Caco-2 (cell line): Measurements from ENCODE around the gene ABCA3. TPM values are rescaled to one million over a fixed set of nuclear protein-coding genes. Genes with fewer than 3 reads are reported as not detected.

Experiments
- Bru-seq: library from RNA; stranded (reverse); fragments of 400-500 nt; gene quantifications from one replicate; lab custom pipeline; 2021; lab: Mats Ljungman, UMichigan
- BruChase-seq, 2 experiments: library from RNA; stranded (reverse); fragments of 400-500 nt; gene quantifications; one replicate each; lab custom pipeline; 2021; lab: Mats Ljungman, UMichigan
- BruUV-seq: library from RNA; stranded (reverse); fragments of 400-500 nt; replicated peaks from 2 replicates; lab custom pipeline; 2021; lab: Mats Ljungman, UMichigan
- CTCF ChIA-PET: fragments of 300-600 bp; sonication (Branson Sonifier 250); formaldehyde crosslinking; loops from one replicate; lab custom pipeline; 2022; ENCODE audit warnings: antibody characterized with exemption; lab: Charles Lee
- POLR2A ChIA-PET: fragments of 300-600 bp; sonication (Branson Sonifier 250); formaldehyde crosslinking; loops from one replicate; lab custom pipeline; 2022; ENCODE audit warnings: antibody characterized with exemption; lab: Charles Lee
- DNase-seq, 2 experiments: peaks; one replicate each; pipeline versions ENCODE4 v3.0.0 to v3.0.0-alpha.2; 2020 to 2022
- H3K27me3 ChIP-seq: replicated peaks from 2 replicates; pipeline ENCODE4 v1.6.0; 2011; ENCODE audit warnings: low read length; ENCODE audit not compliant: control insufficient read depth, insufficient read depth
- H3K36me3 ChIP-seq: 2 replicates; pipeline ENCODE4 v1.5.1; 2011; ENCODE audit warnings: low read length; ENCODE audit not compliant: control insufficient read depth, insufficient read depth
- H3K4me1 ChIP-seq: fragments of 250-450 bp; sonication (Bioruptor Pico); 2 replicates; pipeline ENCODE4 v1.5.1; 2020; ENCODE audit warnings: mild to moderate bottlenecking
- H3K4me3 ChIP-seq: 2 replicates; pipeline ENCODE4 v1.5.1; 2011; ENCODE audit warnings: low read depth, mild to moderate bottlenecking, control low read depth, low read length
- H3K9me3 ChIP-seq: fragments of 250-450 bp; sonication (Bioruptor Pico); 2 replicates; pipeline ENCODE4 v1.5.1; 2020; ENCODE audit warnings: mild to moderate bottlenecking, moderate library complexity
- H3K27ac Mint-ChIP-seq: one replicate; pipeline ENCODE4 v1.8.0; 2022; ENCODE audit warnings: mixed read lengths; ENCODE audit not compliant: unreplicated experiment
- H3K27me3 Mint-ChIP-seq: one replicate; pipeline ENCODE4 v1.8.0; 2022; ENCODE audit warnings: mixed read lengths; ENCODE audit not compliant: insufficient read depth, unreplicated experiment
- H3K36me3 Mint-ChIP-seq: one replicate; pipeline ENCODE4 v1.8.0; 2022; ENCODE audit warnings: mild to moderate bottlenecking, mixed read lengths; ENCODE audit not compliant: insufficient read depth, unreplicated experiment
- H3K4me1 Mint-ChIP-seq: one replicate; pipeline ENCODE4 v1.8.0; 2022; ENCODE audit warnings: low read depth, mixed read lengths; ENCODE audit not compliant: unreplicated experiment
- H3K4me3 Mint-ChIP-seq: one replicate; pipeline ENCODE4 v1.8.0; 2022; ENCODE audit warnings: mild to moderate bottlenecking, moderate library complexity, mixed read lengths; ENCODE audit not compliant: unreplicated experiment
- H3K9me3 Mint-ChIP-seq: one replicate; pipeline ENCODE4 v1.8.0; 2022; ENCODE audit warnings: mixed read lengths; ENCODE audit not compliant: unreplicated experiment
- CTCF ChIP-seq, 2 experiments: fragments of 200-600 bp in 1 of 2; IDR thresholded peaks; 1 replicate in 1 of 2; 2 replicates in 1 of 2; pipeline versions ENCODE4 v1.5.1 to v1.8.0; 2011 to 2022; ENCODE audit warnings: antibody characterized with exemption in 1 of 2, control low read depth in 1 of 2, inconsistent platforms in 1 of 2, low read depth in 1 of 2, low read length in 1 of 2, mild to moderate bottlenecking in 1 of 2, moderate library complexity in 1 of 2; ENCODE audit not compliant: insufficient read depth in 1 of 2, severe bottlenecking in 1 of 2, unreplicated experiment in 1 of 2
- intact Hi-C: fragments of 100-400 bp; cut with micrococcal nuclease; formaldehyde crosslinking; loops from one replicate; pipeline ENCODE4 v1.10.0; 2022; ENCODE audit not compliant: unreplicated experiment
- long read RNA-seq: library from polyadenylated mRNA; stranded (forward); transcript quantifications from one replicate; pipeline ENCODE4 v2.0.0, GENCODE V29; 2022
- total RNA-seq: library from RNA; stranded (reverse); gene quantifications from 2 replicates; pipeline ENCODE4 v1.2.3, GENCODE V29; 2022

The ABCA3 gene
- total RNA-seq (14.6 and 16.1 TPM in 2 replicates), Bru-seq, nascent RNA (percentile 40 among the genes with signal in this experiment), BruChase-seq, experiment 1, labeled RNA remaining after a 2-hour chase (percentile 46 among the genes with signal in this experiment), BruChase-seq, experiment 2, labeled RNA remaining after a 6-hour chase (percentile 53 among the genes with signal in this experiment)
- long read RNA-seq, full-length matches to known transcripts = 1 of 25 reads
- long read RNA-seq, partial matches to known transcripts = 19 of 25 reads
- long read RNA-seq, other reads (novel, unspliced or antisense) = 5 of 25 reads

- TF ChIP-seq CTCF (IDR thresholded peaks at IDR 0.05; ENCODE audit: insufficient read depth in 1 of 2, low read depth in 1 of 2, low read length in 1 of 2, severe bottlenecking in 1 of 2, unreplicated experiment in 1 of 2) = peak; percentile 89 to 99
- Mint-ChIP-seq H3K36me3 (peaks cover 10% of the 10 kb centered on the region), H3K4me1 (no peaks in the 10 kb centered on the region), H3K27me3 (peaks cover 3% of the 10 kb centered on the region), H3K9me3 (no peaks in the 10 kb centered on the region), H3K27ac (peak within 1 kb of the TSS; percentile 86), H3K4me3 (peak within 1 kb of the TSS; percentile 91)
- Histone ChIP-seq H3K4me1 (0 out of 2 replicates have a peak, but pooled peaks cover 3% of the 10 kb centered on the region), H3K4me3 (peak within 1 kb of the TSS; percentile 83), H3K9me3 (no peaks in the 10 kb centered on the region), H3K27me3 (no peaks in the 10 kb centered on the region), H3K36me3 (no peaks in the 10 kb centered on the region)
- peak; percentile 91 to 99 for DNase-seq
- intact Hi-C loops = loop anchor here (2.0 kb wide), 2 partner anchors 88 to 160 kb away; partner anchors contain the start of gene CCNF
- no TSS peak for BruUV-seq
- ChIA-PET CTCF (interaction anchor here (0.6 to 1.0 kb wide), 3 partner anchors 70 to 612 kb away, joined by 3 to 5 read pairs (median 3); partner anchors contain the start of gene TEDC2), POLR2A (no interaction called here)
Measured at GRCh38 chr16:2340564-2341455, at the start of gene ABCA3. TSS of gene ABCA3 (minus strand) at chr16:2340728. CDS start at chr16:2326466, 14,262 bp downstream.

GRCh38 chr16:2388875-2389433 lies 48.4 kb upstream of the ABCA3 start:
- Histone ChIP-seq H3K4me1 (no peaks in the 10 kb centered on the region), H3K9me3 (peaks cover 4% of the 10 kb centered on the region; the same call in 1 of the 2 replicates), H3K27me3 (no peaks in the 10 kb centered on the region), H3K36me3 (no peaks in the 10 kb centered on the region), H3K4me3 (no peak overlapping the region)
- no peak overlapping the region for H3K27ac Mint-ChIP-seq
- no peak overlapping the region for H3K4me3 Mint-ChIP-seq
- peaks cover 19% of the 10 kb centered on the region for H3K9me3 Mint-ChIP-seq
- DNase-seq = no peak
- BruUV-seq = no TSS peak
- ChIA-PET CTCF (no interaction called here), POLR2A (no interaction called here)
- no peaks in the 10 kb centered on the region for H3K36me3 Mint-ChIP-seq
- no peaks in the 10 kb centered on the region for H3K4me1 Mint-ChIP-seq
- intact Hi-C loops = no loop called here
- no peaks in the 10 kb centered on the region for H3K27me3 Mint-ChIP-seq
- no peak for TF ChIP-seq CTCF (IDR thresholded peaks at IDR 0.05; ENCODE audit: insufficient read depth in 1 of 2, low read depth in 1 of 2, low read length in 1 of 2, severe bottlenecking in 1 of 2, unreplicated experiment in 1 of 2)
